HTERT RPE-1 (cell line): ENCODE measurements around the gene NOD2.

Experiments used
- in situ Hi-C: fragments of 300-500 bp; cut with MboI; formaldehyde crosslinking; loops from 4 replicates; pipeline ENCODE4 v1.14.3; 2020; ENCODE audit warnings: low sequenced_read_pairs

Gene NOD2

GRCh38 chr16:50741225-50741780 lies 47.9 kb downstream of the NOD2 start:
- in situ Hi-C loops = no loop called here

DNA sequence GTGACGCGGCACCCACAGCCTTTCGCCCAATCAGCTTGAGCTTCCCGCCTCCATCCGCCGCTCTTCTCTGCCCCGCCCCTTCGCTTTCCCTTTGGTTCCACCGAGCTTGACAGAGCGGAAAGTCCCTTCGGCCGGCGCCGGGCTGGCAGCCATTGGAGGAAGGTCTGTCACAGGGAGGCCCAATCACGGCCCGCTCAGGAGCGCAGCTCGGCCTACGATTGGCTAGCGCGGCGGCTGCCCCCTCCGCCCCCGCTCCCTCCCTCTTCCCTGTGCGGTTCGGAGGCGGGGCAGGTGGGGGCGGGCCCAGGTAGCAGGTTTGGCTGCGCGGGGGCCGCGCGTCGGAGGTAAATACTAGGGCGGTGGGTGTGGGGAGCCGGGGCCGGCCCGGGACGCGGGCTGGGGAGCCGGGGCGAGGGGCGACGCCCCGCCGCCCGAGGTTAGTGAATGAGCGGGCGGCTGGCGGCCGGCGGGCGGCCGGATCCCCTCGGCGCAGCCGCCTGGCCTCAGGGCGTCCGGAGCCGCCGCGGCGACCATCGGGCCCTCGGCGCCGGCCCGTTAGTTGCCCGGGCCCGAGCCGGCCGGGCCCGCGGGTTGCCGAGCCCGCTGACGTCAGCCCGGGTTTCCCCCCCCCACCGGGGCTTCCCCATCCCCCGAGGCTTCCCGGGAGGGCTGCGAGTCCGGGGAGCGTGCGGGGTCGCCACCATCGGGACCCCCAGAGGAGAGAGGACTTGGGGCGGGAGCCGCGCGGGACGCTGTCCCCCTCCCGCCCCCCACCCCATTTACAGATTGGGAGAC lies 48.6 kb downstream of the NOD2 start, which contains the start of gene CYLD:
Gene CYLD (plus strand): TSS at position 306 of the 795 bp plus-strand sequence. CDS start 7,613 bp downstream, outside the sequence.
- in situ Hi-C loops = no loop called here

- in situ Hi-C loops = no loop called here
These were observed 49.3 kb downstream of the NOD2 start for GRCh38 chr16:50742576-50743200.

DNA sequence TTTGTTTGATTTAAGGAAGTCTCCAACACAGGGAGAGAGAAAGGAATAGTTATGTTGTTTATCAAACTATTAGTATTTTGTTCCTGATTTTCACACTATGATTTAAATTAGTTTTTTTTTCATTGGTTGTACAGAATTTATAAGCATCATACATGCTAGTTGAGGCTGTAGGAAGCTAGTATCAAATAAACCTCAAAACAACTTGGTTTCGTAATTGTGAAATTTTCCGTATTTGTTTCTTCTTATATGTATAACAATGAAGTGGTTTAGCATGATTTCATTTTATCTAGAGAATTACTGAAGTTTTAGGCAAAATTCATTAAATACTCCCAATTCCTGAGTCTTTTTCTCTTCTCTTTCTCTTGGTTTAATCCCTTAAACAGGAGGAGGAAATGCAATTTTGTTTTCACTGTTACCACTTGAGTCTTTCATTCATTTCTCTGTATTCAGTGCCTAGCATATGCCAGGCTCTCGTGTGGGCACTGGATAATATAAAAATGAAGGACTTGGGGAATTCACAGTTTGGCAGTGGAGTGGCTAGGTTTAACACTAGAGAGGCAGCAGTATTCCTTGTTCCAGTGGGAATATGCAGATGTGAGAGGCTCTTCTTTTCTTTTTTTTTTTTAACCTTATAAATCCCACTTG lies 50.3 kb downstream of the NOD2 start:
- in situ Hi-C loops = no loop called here

GRCh38 chr16:50744881-50745280 lies 51.5 kb downstream of the NOD2 start:
- in situ Hi-C loops = no loop called here

- in situ Hi-C loops = no loop called here
These were observed 52.5 kb downstream of the NOD2 start for GRCh38 chr16:50745940-50746339.

- in situ Hi-C loops = no loop called here
These were observed 54.0 kb downstream of the NOD2 start for GRCh38 chr16:50747207-50747956.

DNA sequence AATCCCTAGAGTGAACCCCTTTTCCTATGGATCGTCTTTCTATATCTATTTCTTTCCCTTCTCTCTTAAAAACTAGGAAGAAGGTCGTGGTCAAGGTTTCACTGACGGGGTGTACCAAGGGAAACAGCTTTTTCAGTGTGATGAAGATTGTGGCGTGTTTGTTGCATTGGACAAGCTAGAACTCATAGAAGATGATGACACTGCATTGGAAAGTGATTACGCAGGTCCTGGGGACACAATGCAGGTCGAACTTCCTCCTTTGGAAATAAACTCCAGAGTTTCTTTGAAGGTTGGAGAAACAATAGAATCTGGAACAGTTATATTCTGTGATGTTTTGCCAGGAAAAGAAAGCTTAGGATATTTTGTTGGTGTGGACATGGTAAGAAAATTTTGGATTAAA lies 58.1 kb downstream of the NOD2 start:
- in situ Hi-C loops = no loop called here

- in situ Hi-C loops = no loop called here
These were observed 59.2 kb downstream of the NOD2 start for GRCh38 chr16:50752471-50753235.

- in situ Hi-C loops = no loop called here
These were observed 63.1 kb downstream of the NOD2 start for GRCh38 chr16:50756473-50756872.

DNA sequence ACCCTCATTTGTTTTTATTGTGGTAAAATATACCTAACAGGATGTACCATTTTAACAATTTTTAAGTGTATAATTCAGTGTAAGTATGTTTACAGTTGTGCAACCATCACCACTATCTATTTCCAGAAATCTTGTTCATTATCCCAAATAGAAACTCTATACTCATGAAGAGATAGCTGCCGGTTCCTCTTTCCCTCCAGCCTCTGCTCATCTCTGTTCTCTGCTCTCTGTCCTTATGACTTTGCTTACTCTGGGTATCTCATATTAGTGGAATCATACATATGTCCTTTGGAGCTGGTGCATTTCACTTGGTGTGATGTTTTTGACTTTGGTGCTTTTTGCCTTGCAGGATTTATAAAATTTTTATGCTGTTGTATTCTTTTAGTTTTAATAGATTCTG lies 67.9 kb downstream of the NOD2 start:
- in situ Hi-C loops = no loop called here

- in situ Hi-C loops = no loop called here
These were observed 68.8 kb downstream of the NOD2 start for GRCh38 chr16:50762241-50762640.

- in situ Hi-C loops = no loop called here
These were observed 69.8 kb downstream of the NOD2 start for GRCh38 chr16:50763211-50763610.

GRCh38 chr16:50765260-50765659 lies 71.9 kb downstream of the NOD2 start:
- in situ Hi-C loops = no loop called here

- in situ Hi-C loops = no loop called here
These were observed 72.5 kb downstream of the NOD2 start for GRCh38 chr16:50765861-50766260.

- in situ Hi-C loops = no loop called here
These were observed 73.8 kb downstream of the NOD2 start for GRCh38 chr16:50767197-50767596.

DNA sequence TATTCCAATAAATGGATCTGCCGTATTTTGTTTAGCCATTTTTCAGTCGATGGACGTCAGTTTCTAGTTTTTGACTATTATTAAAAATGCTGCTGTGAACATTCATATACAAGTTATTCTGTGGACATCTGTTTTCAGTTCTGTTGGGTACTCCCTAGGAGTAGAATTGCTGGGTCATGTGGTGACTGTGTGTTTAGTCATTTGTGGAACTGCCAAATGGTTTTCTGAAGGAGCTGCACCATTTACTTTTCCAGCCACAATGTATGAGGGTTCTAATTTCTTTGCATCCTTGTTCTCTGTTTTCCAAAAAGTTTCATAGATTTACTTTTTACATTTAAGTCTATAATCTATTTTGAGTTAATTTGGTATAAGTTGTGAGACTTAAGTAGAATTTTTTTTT lies 78.0 kb downstream of the NOD2 start:
- in situ Hi-C loops = no loop called here

- in situ Hi-C loops = no loop called here
These were observed 81.0 kb downstream of the NOD2 start for GRCh38 chr16:50774405-50774804.

DNA sequence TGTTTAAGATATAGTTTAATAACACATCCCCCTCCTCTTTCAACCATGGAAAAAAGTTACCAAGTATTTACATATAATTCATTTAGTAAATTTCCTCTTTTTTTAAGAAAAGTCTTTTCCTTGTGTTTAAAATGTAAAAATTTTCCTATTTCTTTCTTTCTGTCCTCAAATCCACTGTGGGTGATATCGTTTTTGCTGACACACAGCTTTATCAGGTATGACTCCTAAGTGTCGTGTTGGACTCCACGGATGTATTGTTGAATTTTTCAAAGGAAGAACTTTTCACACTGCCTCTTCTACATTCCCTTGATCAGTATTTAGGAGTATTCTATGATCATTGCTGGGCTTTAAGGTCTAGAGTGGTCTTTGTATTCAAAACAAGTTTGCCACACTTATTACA lies 81.6 kb downstream of the NOD2 start:
- in situ Hi-C loops = no loop called here

GRCh38 chr16:50776037-50776436 lies 82.6 kb downstream of the NOD2 start:
- in situ Hi-C loops = no loop called here
